ENCODE data around the gene KHDC4.

KHDC4 gene
- 50.5 to 132 (median 69.2) reads per million in 9 experiments for total RNA-seq

DNA sequence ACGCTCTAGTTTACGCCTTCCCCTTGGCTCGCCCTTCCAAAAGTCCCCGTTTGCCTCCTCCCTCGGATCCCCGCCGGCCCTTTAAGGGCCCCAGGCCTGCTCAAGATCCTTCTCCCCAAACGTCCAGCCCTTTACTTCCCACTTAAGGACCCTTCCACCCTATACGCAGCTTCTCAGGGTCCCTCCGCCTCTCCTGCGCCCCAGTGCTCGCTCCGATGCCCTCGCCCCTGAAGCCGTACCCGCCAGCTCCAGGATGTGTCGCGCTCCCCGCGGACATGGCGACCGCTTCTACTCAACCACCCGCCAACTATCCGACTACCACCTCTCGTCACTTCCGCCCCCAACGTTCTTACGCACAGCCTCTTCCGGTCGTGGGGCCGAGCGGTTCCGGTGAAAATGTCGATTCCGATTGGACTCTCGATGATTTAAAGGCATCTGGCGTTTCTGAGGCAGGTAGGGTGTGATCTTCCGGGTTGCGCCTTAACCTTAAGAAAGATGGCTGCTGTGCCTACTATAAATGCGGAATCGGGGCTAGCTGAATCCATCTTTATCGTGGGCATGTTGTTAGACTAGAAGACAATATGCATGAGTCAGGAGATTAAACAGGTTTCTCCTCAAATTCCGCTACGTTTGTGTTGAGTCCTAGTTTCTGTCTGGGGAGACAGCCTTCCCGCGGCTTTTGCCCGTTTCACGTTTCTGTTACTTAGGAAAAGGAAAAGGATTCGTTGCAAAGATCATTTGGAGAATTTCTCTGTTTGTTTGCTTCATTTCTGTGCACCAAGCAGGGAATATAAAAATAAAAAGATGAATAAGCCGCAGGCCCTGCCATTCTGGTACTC, at the start of gene KHDC4:
Gene KHDC4 (minus strand): TSS at position 317 of the 839 bp plus-strand sequence. CDS start 40 bp downstream, at position 277.
- no peaks in the 10 kb centered on the region for H3K9me3 Mint-ChIP-seq
- ATAC-seq (replicated peaks) (peak; percentile 91), DNase-seq (peak; percentile 91 to 93 (median 92))
- H3K27me3 Mint-ChIP-seq: no peaks in the 10 kb centered on the region
- peaks cover 6 to 33% of the 10 kb centered on the region in 2 donors for H3K4me1 Mint-ChIP-seq (ENCODE audit: low read depth in 2 of 2)
- peak within 1 kb of the TSS in 1 of 2 donors; percentile 43 for H3K4me3 Mint-ChIP-seq
- no peak within 1 kb of the TSS for H3K27ac Mint-ChIP-seq
- peaks cover 34% of the 10 kb centered on the region for H3K36me3 Mint-ChIP-seq (ENCODE audit: insufficient read depth)

DNA sequence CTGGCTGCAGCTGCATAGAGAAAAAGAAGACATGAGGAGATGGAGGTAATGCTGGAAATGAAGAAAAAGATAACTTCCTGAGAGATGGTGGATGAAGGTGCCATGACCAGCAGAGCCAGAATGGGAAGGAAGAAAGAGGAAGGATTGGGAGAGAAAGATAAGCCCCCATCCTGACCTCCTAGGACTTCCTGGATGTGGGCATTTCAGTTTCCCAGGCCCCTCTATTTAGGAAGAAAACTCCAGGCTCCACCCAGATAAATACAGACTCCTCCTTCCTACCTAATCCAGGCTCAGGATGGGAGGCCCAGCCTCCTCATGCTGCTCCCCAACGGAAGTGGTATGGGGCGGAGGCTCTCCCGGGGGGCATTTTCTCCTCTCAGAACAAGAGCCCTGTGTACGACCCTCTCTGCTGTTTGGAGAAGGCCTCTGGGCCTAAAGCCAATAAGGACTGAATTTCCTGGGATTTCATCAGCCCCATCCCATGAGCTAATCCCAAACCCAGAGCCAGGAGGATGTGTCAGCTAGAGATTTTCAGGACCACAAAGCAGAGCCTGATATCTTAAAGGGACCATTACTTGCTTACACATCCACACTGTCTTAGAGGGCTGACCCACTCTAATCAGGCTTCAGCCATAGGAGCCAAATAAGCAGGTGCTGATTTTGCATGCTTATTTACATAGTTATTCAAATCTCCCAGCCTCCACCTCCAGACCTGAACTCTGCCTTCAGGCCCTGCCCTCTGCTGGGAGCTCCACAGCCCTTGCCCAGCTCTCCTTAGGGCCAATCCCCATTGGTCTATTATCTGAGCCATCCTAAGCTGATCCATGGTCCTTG, 49.2 kb upstream of the KHDC4 start:
- no peak for ATAC-seq (replicated peaks)
- Mint-ChIP-seq H3K4me1 (ENCODE audit: low read depth in 2 of 2) (peaks cover 38 to 41% of the 10 kb centered on the region in 2 donors), H3K4me3 (no peak overlapping the region), H3K9me3 (no peaks in the 10 kb centered on the region), H3K36me3 (ENCODE audit: insufficient read depth) (peaks cover 8% of the 10 kb centered on the region), H3K27me3 (no peaks in the 10 kb centered on the region), H3K27ac (peak overlapping the region; percentile 85)
- no peak for DNase-seq

DNA sequence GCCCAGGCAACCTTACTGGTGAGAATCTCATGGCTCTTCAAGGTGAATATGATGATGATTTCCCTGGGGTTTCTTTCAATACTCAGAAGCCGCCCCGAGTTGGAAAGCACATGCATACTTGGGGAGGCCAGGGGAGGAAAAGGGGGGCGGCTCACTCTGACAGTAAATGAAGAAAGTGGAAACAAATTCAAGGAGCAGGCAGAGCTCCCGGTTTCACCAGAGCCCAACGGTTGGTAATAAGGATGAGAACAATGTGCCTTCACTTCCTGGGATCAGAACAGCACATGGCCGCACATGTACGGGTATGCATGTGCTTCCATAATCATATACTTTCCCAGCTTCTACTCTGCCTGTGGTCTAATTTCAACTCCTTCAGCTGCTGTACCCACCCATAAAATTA, 47.9 kb upstream of the KHDC4 start:
- peak overlapping the region; percentile 83 to 97 for H3K4me3 Mint-ChIP-seq
- DNase-seq: no peak
- H3K4me1 Mint-ChIP-seq (ENCODE audit: low read depth in 2 of 2): peaks cover 43 to 46% of the 10 kb centered on the region in 2 donors
- peaks cover 18% of the 10 kb centered on the region for H3K36me3 Mint-ChIP-seq (ENCODE audit: insufficient read depth)
- no peaks in the 10 kb centered on the region for H3K9me3 Mint-ChIP-seq
- peak overlapping the region; percentile 85 to 94 for H3K27ac Mint-ChIP-seq
- no peaks in the 10 kb centered on the region for H3K27me3 Mint-ChIP-seq
- ATAC-seq (replicated peaks): no peak

DNA sequence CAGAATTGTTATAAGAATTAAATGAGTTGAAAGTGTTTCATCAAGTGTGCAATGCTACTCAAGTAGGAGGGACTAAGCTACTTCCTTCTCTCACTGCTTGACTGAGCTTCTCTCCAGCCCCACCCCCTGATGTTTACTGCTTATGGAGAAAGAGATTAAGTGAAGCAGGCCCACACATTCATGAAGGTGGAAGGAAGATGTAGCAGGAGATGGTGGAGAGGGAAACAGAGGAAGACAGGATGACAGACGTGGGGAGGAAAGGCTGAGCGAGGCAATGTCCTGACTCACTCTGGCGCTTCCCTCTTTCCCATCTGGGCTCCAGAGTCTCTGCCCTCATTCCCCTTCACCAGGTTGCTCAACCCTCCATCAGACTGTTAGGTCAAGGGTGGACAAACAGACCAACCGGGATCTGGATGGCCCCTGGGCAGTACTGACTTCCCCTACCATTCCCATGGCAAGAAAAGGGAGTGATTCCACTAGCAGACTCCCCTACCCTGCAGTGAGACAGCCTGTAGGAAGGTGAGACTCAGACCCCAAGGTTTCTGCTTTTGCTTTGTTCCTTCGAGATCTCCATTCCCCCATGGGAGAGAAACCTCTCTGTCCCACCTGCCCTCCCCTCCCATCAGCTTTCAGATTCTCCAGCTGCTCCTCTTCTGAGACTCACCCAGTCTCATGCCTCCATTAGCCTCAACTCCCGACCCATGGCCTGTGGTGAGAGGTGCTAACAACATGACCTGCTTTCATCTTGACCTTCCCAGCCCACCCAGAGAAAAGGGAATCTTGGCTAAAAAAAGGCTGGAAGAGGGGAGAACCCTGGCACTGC, 47.3 kb upstream of the KHDC4 start:
- ATAC-seq (replicated peaks): peak; percentile 27
- Mint-ChIP-seq H3K27me3 (no peaks in the 10 kb centered on the region), H3K27ac (peak overlapping the region; percentile 85 to 94), H3K4me3 (peak overlapping the region; percentile 83 to 97), H3K4me1 (ENCODE audit: low read depth in 2 of 2) (peaks cover 50 to 52% of the 10 kb centered on the region in 2 donors), H3K36me3 (ENCODE audit: insufficient read depth) (peaks cover 24% of the 10 kb centered on the region), H3K9me3 (no peaks in the 10 kb centered on the region)
- no peak for DNase-seq

DNA sequence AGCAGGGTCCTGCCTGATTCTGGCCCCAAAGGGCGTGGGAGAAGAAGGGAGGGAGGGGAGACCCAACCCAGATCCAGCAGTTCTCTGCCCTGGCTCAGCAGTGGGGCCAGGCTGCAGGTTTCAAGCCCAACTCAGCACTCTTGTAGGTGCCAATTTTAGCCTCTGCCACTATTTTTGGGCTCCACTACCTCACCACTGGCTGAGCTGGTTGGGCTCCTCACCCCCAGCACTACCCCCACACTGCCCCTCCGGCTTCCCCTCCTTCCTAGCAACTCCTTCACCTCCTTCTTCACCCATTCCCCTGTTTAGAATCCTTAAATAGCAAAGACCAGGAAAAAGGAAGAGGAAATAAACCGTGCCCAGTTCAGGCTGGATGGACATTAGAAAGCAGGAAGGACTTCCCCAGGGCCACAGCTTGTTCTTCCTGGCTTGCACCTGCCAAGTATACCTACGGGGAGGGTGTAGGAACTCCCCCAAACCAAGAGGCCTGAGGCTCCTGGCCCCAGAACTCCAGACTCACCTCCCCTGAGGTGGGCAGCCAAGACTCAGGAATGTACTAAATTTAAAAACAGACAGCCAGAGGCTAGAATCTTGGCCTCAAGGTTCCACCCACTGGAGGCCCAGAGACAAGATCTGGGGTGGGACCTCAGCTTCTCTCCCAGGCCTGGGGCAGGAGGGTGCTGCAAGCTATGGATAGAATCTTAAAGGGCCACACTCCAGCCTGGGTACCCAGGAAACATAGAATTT, 45.6 kb upstream of the KHDC4 start:
- H3K9me3 Mint-ChIP-seq: no peaks in the 10 kb centered on the region
- no peaks in the 10 kb centered on the region for H3K27me3 Mint-ChIP-seq
- H3K36me3 Mint-ChIP-seq (ENCODE audit: insufficient read depth): peaks cover 31% of the 10 kb centered on the region
- ATAC-seq (replicated peaks): peak; percentile 21
- no peak for DNase-seq
- H3K4me1 Mint-ChIP-seq (ENCODE audit: low read depth in 2 of 2): peaks cover 65 to 69% of the 10 kb centered on the region in 2 donors
- peak overlapping the region; percentile 83 to 97 for H3K4me3 Mint-ChIP-seq
- H3K27ac Mint-ChIP-seq: peak overlapping the region; percentile 85 to 94

DNA sequence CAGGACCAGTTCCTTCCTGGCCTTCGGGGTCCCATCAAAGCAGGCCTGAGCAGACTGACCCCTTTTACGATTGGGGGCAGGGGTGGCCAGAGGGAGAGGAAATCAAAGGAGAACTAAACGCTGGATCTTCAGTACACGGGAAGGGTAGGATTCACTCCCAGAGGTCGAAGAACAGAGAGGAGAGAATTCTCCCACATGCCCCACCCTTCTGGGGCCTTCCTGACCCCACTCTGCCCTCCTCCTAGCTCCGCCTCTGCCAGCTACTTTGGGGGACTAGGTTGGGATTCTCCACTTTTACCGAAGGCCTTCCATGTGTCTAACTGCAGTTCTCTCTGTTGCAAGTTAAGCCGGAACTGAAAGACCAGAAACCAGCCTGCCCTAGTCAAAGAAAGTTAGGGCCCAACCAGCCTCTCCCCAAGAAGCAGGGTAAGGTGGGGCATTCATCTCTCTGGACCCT, 44.8 kb upstream of the KHDC4 start:
- Mint-ChIP-seq H3K9me3 (no peaks in the 10 kb centered on the region), H3K4me3 (peak overlapping the region; percentile 83 to 97), H3K36me3 (ENCODE audit: insufficient read depth) (peaks cover 34% of the 10 kb centered on the region), H3K27me3 (no peaks in the 10 kb centered on the region), H3K4me1 (ENCODE audit: low read depth in 2 of 2) (peaks cover 70 to 76% of the 10 kb centered on the region in 2 donors), H3K27ac (peak overlapping the region; percentile 85 to 94)
- DNase-seq: no peak
- ATAC-seq (replicated peaks): no peak

DNA sequence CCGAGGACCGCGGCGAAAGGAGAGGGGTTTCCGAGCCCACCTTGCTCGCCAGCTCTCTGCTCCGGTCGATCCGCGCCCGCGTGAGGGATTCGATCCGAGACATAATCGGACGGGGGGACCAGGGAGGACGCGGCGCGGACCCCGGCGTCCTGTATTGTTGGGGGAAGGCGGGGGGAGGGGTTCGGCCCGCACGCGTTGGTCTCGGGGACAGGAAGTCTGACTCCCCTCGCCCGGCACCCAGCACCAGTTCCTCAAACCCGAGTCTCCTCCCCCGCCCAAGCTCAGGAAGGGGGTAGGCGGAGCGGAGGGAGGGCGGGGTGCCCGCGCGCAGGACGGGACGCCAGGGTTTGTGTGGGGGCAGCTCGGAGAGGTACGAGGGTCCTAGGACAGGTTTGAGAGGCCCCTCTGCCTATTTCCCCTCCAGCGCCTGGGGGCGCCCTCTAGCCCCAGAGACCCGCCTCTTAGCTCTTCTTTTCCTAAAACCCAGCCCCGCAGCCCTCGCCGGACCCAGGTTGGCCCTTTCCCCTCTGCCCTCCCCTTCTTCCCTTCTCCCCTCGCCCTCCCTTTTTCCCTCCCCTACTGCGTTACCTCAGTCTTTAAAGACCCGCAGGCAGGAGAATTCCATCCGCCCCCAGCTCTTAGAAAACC, 44.2 kb upstream of the KHDC4 start, which contains the start of gene ARHGEF2:
Gene ARHGEF2 (minus strand): TSS at position 223 of the 648 bp plus-strand sequence. CDS start 120 bp downstream, at position 103.
- peak; percentile 55 to 62 (median 59) for DNase-seq
- peak within 1 kb of the TSS; percentile 85 to 94 for H3K27ac Mint-ChIP-seq
- H3K27me3 Mint-ChIP-seq: no peaks in the 10 kb centered on the region
- peak; percentile 68 for ATAC-seq (replicated peaks)
- peaks cover 35% of the 10 kb centered on the region for H3K36me3 Mint-ChIP-seq (ENCODE audit: insufficient read depth)
- H3K4me1 Mint-ChIP-seq (ENCODE audit: low read depth in 2 of 2): peaks cover 70 to 78% of the 10 kb centered on the region in 2 donors
- peak within 1 kb of the TSS; percentile 83 to 97 for H3K4me3 Mint-ChIP-seq
- no peaks in the 10 kb centered on the region for H3K9me3 Mint-ChIP-seq

DNA sequence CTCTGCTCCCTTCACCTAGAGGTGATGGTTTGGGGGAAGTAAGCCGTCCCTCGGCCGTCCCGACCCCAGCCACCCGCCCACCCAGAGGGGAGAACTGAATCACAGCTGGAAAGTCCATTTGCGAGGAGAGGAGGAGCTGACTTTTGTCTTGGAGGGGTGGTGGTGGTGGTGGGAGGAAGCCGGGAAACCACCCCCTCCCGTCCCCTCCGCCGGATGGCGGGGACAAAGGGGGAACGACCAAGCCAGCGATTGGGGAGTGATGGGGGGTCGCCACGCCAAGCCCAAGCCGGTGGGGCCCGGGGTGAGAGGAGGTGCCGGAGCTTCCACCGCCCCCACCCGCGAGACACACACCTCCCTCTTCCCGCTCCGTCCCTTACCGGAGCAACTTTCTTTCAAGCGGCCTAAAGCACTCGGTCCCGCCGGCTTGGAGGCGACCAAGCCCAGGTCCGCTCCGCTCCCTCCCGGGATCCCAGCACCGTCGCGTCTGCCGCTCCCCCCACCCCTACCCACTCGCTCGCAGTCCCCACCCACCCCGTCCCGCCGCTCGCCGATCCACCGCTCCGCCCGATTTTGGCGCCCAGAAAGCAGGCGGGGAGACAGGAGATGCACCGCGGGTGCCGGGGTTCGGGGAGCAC, 43.6 kb upstream of the KHDC4 start:
- DNase-seq (no peak), ATAC-seq (replicated peaks) (peak; percentile 26)
- no peaks in the 10 kb centered on the region for H3K9me3 Mint-ChIP-seq
- no peaks in the 10 kb centered on the region for H3K27me3 Mint-ChIP-seq
- H3K4me3 Mint-ChIP-seq: peak overlapping the region; percentile 83 to 97
- H3K36me3 Mint-ChIP-seq (ENCODE audit: insufficient read depth): peaks cover 37% of the 10 kb centered on the region
- H3K4me1 Mint-ChIP-seq (ENCODE audit: low read depth in 2 of 2): peaks cover 77 to 84% of the 10 kb centered on the region in 2 donors
- H3K27ac Mint-ChIP-seq: peak overlapping the region; percentile 85 to 94

DNA sequence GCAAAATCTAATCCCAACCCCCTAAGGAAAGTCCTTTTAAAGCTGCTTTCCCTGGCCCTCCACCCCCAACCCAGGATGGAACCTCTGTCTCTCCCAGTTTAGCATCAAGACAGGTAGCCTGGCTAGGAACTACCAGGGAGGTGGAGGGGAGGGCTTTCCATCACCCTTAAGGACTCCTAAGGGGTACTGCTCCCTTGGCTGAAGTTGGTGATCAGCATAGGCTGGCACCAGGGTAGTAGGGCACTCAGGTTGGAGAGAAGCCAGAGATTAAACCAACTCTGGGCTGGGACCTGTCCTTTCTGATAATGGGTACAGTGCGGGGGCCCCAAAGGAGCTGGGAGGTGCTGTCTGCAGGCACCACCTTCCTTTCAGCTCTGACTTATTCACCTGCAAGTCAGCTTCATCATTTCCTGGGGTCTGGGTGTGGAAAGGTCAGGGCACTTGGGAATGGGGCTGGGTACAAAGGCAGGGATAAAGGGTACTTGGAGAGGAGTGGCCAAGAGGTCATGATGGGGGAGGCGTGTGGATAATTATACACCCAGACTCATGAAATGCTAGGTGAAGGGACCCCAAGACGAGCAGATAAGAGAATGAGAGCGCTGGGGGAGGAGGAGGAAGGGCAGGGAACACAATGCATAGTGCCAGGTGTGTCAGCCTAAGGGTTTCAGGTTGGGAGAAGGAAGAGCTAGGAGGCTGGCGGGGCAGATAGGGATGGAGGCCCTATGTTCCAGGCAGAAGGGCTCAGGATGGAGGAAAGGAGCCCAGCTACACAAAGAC, 42.9 kb upstream of the KHDC4 start:
- peak overlapping the region; percentile 83 to 97 for H3K4me3 Mint-ChIP-seq
- ATAC-seq (replicated peaks) (no peak), DNase-seq (no peak)
- peaks cover 82 to 87% of the 10 kb centered on the region in 2 donors for H3K4me1 Mint-ChIP-seq (ENCODE audit: low read depth in 2 of 2)
- H3K36me3 Mint-ChIP-seq (ENCODE audit: insufficient read depth): peaks cover 44% of the 10 kb centered on the region
- peak overlapping the region; percentile 85 to 94 for H3K27ac Mint-ChIP-seq
- no peaks in the 10 kb centered on the region for H3K9me3 Mint-ChIP-seq
- H3K27me3 Mint-ChIP-seq: no peaks in the 10 kb centered on the region

DNA sequence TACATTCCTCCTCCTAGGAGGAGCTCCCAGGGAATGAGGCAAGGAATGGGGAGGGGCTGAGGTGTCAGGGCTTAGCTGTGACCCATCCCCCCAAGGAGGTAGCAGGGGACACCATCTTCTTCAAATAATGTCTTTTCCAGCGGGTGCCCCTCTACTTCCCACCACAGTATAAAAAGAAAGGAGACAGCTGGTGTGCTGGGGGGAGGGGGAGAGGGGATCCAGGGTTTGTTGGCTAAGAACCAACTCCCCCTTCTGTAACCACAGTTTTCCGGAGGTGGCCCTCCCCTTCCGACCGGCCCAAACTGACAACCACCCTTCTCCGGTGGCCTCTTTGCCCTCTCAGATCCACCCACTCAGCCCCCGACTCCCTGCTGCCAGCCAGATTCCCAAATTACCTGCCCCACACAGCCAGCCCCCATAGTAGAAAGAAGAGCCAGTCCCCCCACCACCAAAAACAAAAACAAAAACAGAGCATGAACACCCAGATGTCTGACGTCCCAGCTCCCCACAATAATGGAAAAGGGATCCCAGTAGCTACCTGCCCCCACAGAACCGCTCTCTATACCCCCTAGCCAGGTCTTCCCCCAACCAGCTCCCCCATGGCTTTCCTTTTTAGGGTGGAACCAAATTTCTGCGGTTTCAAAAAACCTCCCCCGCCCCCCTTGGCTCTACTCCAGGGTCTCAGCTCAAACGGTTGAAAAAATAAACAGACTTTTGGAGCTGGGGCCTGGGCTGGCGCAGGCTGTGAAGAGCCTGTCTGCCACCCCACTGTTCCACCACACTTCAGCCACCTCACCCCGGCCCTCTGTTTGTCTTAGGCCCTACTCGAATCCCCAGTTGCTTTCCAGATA, 42.1 kb upstream of the KHDC4 start:
- peaks cover 47% of the 10 kb centered on the region for H3K36me3 Mint-ChIP-seq (ENCODE audit: insufficient read depth)
- peak overlapping the region; percentile 85 to 94 for H3K27ac Mint-ChIP-seq
- ATAC-seq (replicated peaks) (peak; percentile 42), DNase-seq (peak; percentile 62 to 66 (median 63))
- no peaks in the 10 kb centered on the region for H3K27me3 Mint-ChIP-seq
- H3K4me1 Mint-ChIP-seq (ENCODE audit: low read depth in 2 of 2): peaks cover 80 to 87% of the 10 kb centered on the region in 2 donors
- no peaks in the 10 kb centered on the region for H3K9me3 Mint-ChIP-seq
- H3K4me3 Mint-ChIP-seq: peak overlapping the region; percentile 83 to 97
